Aorta (tissue), 5 donors: ENCODE data around the gene AUTS2. TPM values are rescaled to one million over a fixed set of nuclear protein-coding genes. Genes with fewer than 3 reads are reported as not detected.

Experiments used
- ATAC-seq: fragments of 200-7000 bp; cut with Tn5 transposase; one replicate; pipeline ENCODE4 v1.9.1; 2022; ENCODE audit warnings: moderate library complexity; ENCODE audit not compliant: low FRiP score
- DNase-seq, 2 donors: peaks; one replicate each; pipeline ENCODE4 v3.0.0-alpha.2; 2020
- H3K27ac ChIP-seq, 2 donors: one replicate each; pipeline ENCODE4 v1.5.1; 2013; ENCODE audit warnings: low read length in 2 of 2, mild to moderate bottlenecking in 2 of 2, moderate library complexity in 2 of 2, control low read depth in 1 of 2, inconsistent platforms in 1 of 2, low read depth in 1 of 2
- H3K27me3 ChIP-seq, 2 donors: one replicate each; pipeline ENCODE4 v1.6.1; 2013; ENCODE audit warnings: control low read depth in 1 of 2, low read length in 1 of 2, mild to moderate bottlenecking in 1 of 2, moderate library complexity in 1 of 2; ENCODE audit not compliant: insufficient read depth in 2 of 2, control insufficient read depth in 1 of 2
- H3K36me3 ChIP-seq, 2 donors: one replicate each; pipeline ENCODE4 v1.6.1; 2013; ENCODE audit warnings: control low read depth in 1 of 2, low read length in 1 of 2, mild to moderate bottlenecking in 1 of 2; ENCODE audit not compliant: insufficient read depth in 2 of 2, control insufficient read depth in 1 of 2
- H3K4me1 ChIP-seq, 2 donors: one replicate each; pipeline ENCODE4 v1.6.1; 2013; ENCODE audit warnings: low read length in 2 of 2, control low read depth in 1 of 2, mild to moderate bottlenecking in 1 of 2, moderate library complexity in 1 of 2; ENCODE audit not compliant: insufficient read depth in 2 of 2, control insufficient read depth in 1 of 2
- H3K4me3 ChIP-seq, 2 donors: one replicate each; pipeline ENCODE4 v1.5.1; 2013; ENCODE audit warnings: low read length in 2 of 2, control low read depth in 1 of 2, mild to moderate bottlenecking in 1 of 2
- H3K9me3 ChIP-seq: one replicate; pipeline ENCODE4 v1.6.1; 2013; ENCODE audit warnings: mild to moderate bottlenecking, low read length; ENCODE audit not compliant: control insufficient read depth
- WGBS, 2 donors: extraction: QIAGEN DNeasy Blood & Tissue Kit; methylation state at CpG; one replicate each; pipeline ENCODE4 v1.1.7; 2013; 5-methylcytosine and 5-hydroxymethylcytosine counted together
- intact Hi-C, 2 donors: fragments of 100-400 bp; cut with DNase I; formaldehyde crosslinking; loops; one replicate each; pipeline versions ENCODE4 v1.14.2 to v1.15.0; 2022
- polyA plus RNA-seq, 2 donors: library from polyadenylated mRNA; stranded (reverse); fragments of 200-250 nt; gene quantifications; one replicate each; pipeline ENCODE4 v1.2.3, GENCODE V29; 2013
- total RNA-seq, 2 donors: library from RNA; stranded (reverse); fragmentation: NEBNext Ultra II Directional; extraction: Animal tissue kit (Norgen Biotek cat#: 25700); gene quantifications; one replicate each; pipeline ENCODE4 v1.2.1, GENCODE V29; 2021
- donor health status: healthy with polysubstance abuse.
- donor health status: Bipolar disorder and iron deficiency.
- donor health status: DM: no; HTN: no; CAD: no.
- donor health status: DM: no; HTN: no; CAD: no.
- donor health status: DM: yes; HTN: yes; CAD: no.

The AUTS2 gene
- total and polyA plus RNA-seq, 4 donors, result 3.9 to 102 (median 57.0) TPM

GRCh38 chr7:70353330-70353945 lies 755.2 kb downstream of the AUTS2 start:
- ATAC-seq, result no peak
- intact Hi-C loops, result no loop called here
- no peaks in the 10 kb centered on the region for H3K4me1 ChIP-seq

GRCh38 chr7:70353946-70354335 lies 755.7 kb downstream of the AUTS2 start:
- intact Hi-C loops, result no loop called here
- Histone ChIP-seq H3K4me3 (no peak overlapping the region), H3K4me1 (no peaks in the 10 kb centered on the region), H3K27me3 (peaks cover 0 to 2% of the 10 kb centered on the region in 2 donors), H3K36me3 (no peaks in the 10 kb centered on the region), H3K9me3 (no peaks in the 10 kb centered on the region), H3K27ac (no peak overlapping the region)
- ATAC-seq, result no peak
- WGBS, 2 donors, result 92 to 94% methylated on average over 4 of the region's 4 CpGs
- DNase-seq, result no peak

More at GRCh38 chr7:70353330-70353945, 755.2 kb downstream of the AUTS2 start:
- no peaks in the 10 kb centered on the region for H3K9me3 ChIP-seq
- no peak for DNase-seq
- no peak overlapping the region for H3K27ac ChIP-seq
- H3K4me3 ChIP-seq, result no peak overlapping the region
- H3K36me3 ChIP-seq, result no peaks in the 10 kb centered on the region
- H3K27me3 ChIP-seq, result peaks cover 0 to 2% of the 10 kb centered on the region in 2 donors
- whole genome bisulfite sequencing, 2 donors, result 94 to 95% methylated on average over 2 of the region's 2 CpGs

- DNase-seq (no peak), ATAC-seq (no peak)
- Histone ChIP-seq H3K9me3 (no peaks in the 10 kb centered on the region), H3K36me3 (no peaks in the 10 kb centered on the region), H3K4me1 (no peaks in the 10 kb centered on the region), H3K4me3 (no peak overlapping the region), H3K27me3 (peaks cover 0 to 2% of the 10 kb centered on the region in 2 donors), H3K27ac (no peak overlapping the region)
- 94 to 97% methylated on average over 8 of the region's 8 CpGs for WGBS, 2 donors
- intact Hi-C loops, result no loop called here
Observed at GRCh38 chr7:70354409-70355169, 756.3 kb downstream of the AUTS2 start.

GRCh38 chr7:70355198-70356020 lies 757.1 kb downstream of the AUTS2 start:
- Histone ChIP-seq H3K9me3 (no peaks in the 10 kb centered on the region), H3K4me1 (no peaks in the 10 kb centered on the region), H3K36me3 (no peaks in the 10 kb centered on the region), H3K4me3 (no peak overlapping the region), H3K27me3 (peaks cover 0 to 2% of the 10 kb centered on the region in 2 donors), H3K27ac (no peak overlapping the region)
- ATAC-seq (no peak), DNase-seq (no peak)
- intact Hi-C loops, result no loop called here
- 82 to 94% methylated on average over 10 of the region's 10 CpGs for WGBS, 2 donors

GRCh38 chr7:70356085-70356786 lies 758.0 kb downstream of the AUTS2 start:
- Histone ChIP-seq H3K36me3 (no peaks in the 10 kb centered on the region), H3K4me3 (no peak overlapping the region), H3K4me1 (no peaks in the 10 kb centered on the region), H3K9me3 (no peaks in the 10 kb centered on the region), H3K27ac (no peak overlapping the region), H3K27me3 (peaks cover 0 to 2% of the 10 kb centered on the region in 2 donors)
- intact Hi-C loops, result no loop called here
- ATAC-seq (no peak), DNase-seq (no peak)
- WGBS, 2 donors, result 85 to 92% methylated on average over 1 of the region's 1 CpG

- no peak for DNase-seq
- Histone ChIP-seq H3K36me3 (no peaks in the 10 kb centered on the region), H3K27me3 (peaks cover 0 to 2% of the 10 kb centered on the region in 2 donors), H3K4me1 (no peaks in the 10 kb centered on the region), H3K4me3 (no peak overlapping the region), H3K27ac (no peak overlapping the region), H3K9me3 (no peaks in the 10 kb centered on the region)
- WGBS, 2 donors, result 32 to 49% methylated on average over 5 of the region's 5 CpGs
- ATAC-seq, result no peak
- intact Hi-C loops, result no loop called here
Observed at GRCh38 chr7:70356787-70357328, 758.6 kb downstream of the AUTS2 start.

GRCh38 chr7:70360557-70360956 lies 762.3 kb downstream of the AUTS2 start:
- DNase-seq, result no peak
- H3K9me3 ChIP-seq, result no peaks in the 10 kb centered on the region
- ATAC-seq, result no peak
- no peaks in the 10 kb centered on the region for H3K4me1 ChIP-seq
- H3K36me3 ChIP-seq, result no peaks in the 10 kb centered on the region
- intact Hi-C loops, result no loop called here
- WGBS, 2 donors, result 87 to 90% methylated on average over 4 of the region's 4 CpGs
- no peak overlapping the region for H3K27ac ChIP-seq
- H3K27me3 ChIP-seq, result no peaks in the 10 kb centered on the region
- H3K4me3 ChIP-seq, result no peak overlapping the region

GRCh38 chr7:70361821-70362220 lies 763.5 kb downstream of the AUTS2 start:
- no peak for ATAC-seq
- intact Hi-C loops, result no loop called here
- no peaks in the 10 kb centered on the region for H3K4me1 ChIP-seq
- H3K36me3 ChIP-seq, result no peaks in the 10 kb centered on the region
- H3K27me3 ChIP-seq, result no peaks in the 10 kb centered on the region
- no peak for DNase-seq
- H3K4me3 ChIP-seq, result no peak overlapping the region
- 73 to 81% methylated on average over 1 of the region's 1 CpG for WGBS, 2 donors
- H3K9me3 ChIP-seq, result no peaks in the 10 kb centered on the region
- no peak overlapping the region for H3K27ac ChIP-seq
